ENCODE results near the gene VARS2.

DNA sequence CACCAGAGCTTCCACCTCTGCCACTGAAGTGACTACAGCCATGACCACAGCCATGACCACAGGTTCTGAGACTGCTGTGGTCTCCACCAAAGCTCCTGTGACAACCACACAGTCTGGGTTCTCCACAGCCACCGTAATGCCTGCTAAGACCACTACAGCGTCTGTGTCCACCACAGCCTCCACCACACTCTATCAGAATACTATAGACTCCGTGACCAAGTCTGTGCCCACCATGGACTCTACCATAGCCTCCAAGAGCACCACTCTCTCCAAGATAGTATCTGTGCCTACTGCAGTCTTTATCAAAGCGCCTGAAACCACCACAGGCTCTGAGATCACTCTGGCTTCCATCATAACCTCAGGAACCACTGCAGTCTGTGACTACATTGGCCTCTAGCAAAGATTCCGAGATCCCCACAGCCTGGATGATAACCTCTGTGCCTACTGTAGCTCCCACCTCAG is 51.1 kb downstream of the VARS2 start:
- TF ChIP-seq CTCF (IDR thresholded peaks at IDR 0.05; ENCODE audit: low read depth, low read length) (no peak), EZH2phosphoT487 (IDR thresholded peaks at IDR 0.05; ENCODE audit: low read depth) (no peak)
